Measurements from ENCODE around the gene FILIP1L. TPM values are rescaled to one million over a fixed set of nuclear protein-coding genes. Genes with fewer than 3 reads are reported as not detected.

Gene FILIP1L
- total and polyA plus RNA-seq, 2 of the 13 experiments (the other 11 are each of a cell fraction or from before 2014, with no cell fraction given) = 8.1 to 187 TPM

DNA sequence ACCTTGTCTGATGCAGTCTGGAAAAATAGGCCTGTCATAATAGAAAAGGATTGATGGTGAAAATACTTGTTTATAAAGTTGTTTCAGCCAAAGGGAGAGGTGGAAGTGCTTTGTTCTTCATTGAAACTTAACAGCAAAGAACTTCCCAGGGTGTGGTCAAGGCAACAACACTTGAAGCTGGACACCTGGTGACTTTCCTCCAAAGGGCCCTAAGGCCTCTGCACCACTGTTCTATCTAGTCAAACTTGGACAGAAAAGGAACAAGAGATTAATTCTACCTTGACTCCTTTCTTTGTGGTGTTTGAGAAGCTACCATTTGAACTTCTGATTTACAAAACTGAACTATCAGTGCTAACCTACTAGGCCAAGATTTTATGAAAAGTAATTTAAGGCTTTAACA is 194.6 kb downstream of the FILIP1L start:
- H3K9me3 ChIP-seq (ENCODE audit: low read length) = no peaks in the 10 kb centered on the region
- H2AFZ ChIP-seq (ENCODE audit: low read length) = peak overlapping the region; percentile 30
- ATAC-seq = no peak
- in situ Hi-C loops (cut with HindIII; ENCODE audit: extremely low pct_ligation_motif_present, low pct_unique_long_range_greater_than_20kb) = no loop called here
- intact Hi-C loops (cut with micrococcal nuclease; ENCODE audit: unreplicated experiment) = loop anchor here (2.0 to 5.0 kb wide), 3 partner anchors 19 to 62 kb away; no protein-coding TSS in a partner anchor
- no peaks in the 10 kb centered on the region for H3K27me3 ChIP-seq (ENCODE audit: control insufficient read depth in 1 of 2, insufficient read depth in 2 of 2, low read length in 2 of 2)
- peak overlapping the region; percentile 67 for H3K4me2 ChIP-seq (ENCODE audit: low read depth, low read length)
- no peaks in the 10 kb centered on the region for H4K20me1 ChIP-seq (ENCODE audit: insufficient read depth, low read length)
- peaks cover 94% of the 10 kb centered on the region for H3K4me1 ChIP-seq (ENCODE audit: insufficient read depth, low read length)
- ChIA-PET CTCF (ENCODE audit: low intra/inter-chr PET ratio, low total read pairs) (no interaction called here), POLR2A (interaction anchor here (1.0 to 2.8 kb wide), 8 partner anchors 10 to 128 kb away, joined by 3 to 32 read pairs (median 5); no protein-coding TSS in a partner anchor)
- H3K4me3 ChIP-seq (replicated peaks in 1 of 3; ENCODE audit: insufficient read depth in 1 of 3, low read depth in 2 of 3, low read length in 3 of 3) = no peak overlapping the region
- no peak for FAIRE-seq
- H3K27ac ChIP-seq (ENCODE audit: extremely low read length, insufficient read depth, low read length) = peak overlapping the region; percentile 94
- BruUV-seq (replicated peaks) = no TSS peak
- DNase-seq (ENCODE audit: low spot score) = no peak
- H3K36me3 ChIP-seq (replicated peaks in 1 of 2; ENCODE audit: control insufficient read depth in 1 of 2, insufficient read depth in 2 of 2, low read length in 2 of 2) = no peaks in the 10 kb centered on the region
- H3K79me2 ChIP-seq (ENCODE audit: insufficient read depth, low read length) = peaks cover 4% of the 10 kb centered on the region
- H3K9ac ChIP-seq (ENCODE audit: insufficient read depth, low read depth, low read length) = peak overlapping the region; percentile 74
- no peak for TF ChIP-seq PAX8 (CRISPR knock-in tag; IDR thresholded peaks at IDR 0.05; ENCODE audit: borderline replicate concordance)
- TF ChIP-seq, protein P1, sequence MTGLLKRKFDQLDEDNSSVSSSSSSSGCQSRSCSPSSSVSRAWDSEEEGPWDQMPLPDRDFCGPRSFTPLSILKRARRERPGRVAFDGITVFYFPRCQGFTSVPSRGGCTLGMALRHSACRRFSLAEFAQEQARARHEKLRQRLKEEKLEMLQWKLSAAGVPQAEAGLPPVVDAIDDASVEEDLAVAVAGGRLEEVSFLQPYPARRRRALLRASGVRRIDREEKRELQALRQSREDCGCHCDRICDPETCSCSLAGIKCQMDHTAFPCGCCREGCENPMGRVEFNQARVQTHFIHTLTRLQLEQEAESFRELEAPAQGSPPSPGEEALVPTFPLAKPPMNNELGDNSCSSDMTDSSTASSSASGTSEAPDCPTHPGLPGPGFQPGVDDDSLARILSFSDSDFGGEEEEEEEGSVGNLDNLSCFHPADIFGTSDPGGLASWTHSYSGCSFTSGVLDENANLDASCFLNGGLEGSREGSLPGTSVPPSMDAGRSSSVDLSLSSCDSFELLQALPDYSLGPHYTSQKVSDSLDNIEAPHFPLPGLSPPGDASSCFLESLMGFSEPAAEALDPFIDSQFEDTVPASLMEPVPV (CRISPR knock-in tag; IDR thresholded peaks at IDR 0.05) = no peak
- no peak for TF ChIP-seq ZEB1 (IDR thresholded peaks at IDR 0.05; ENCODE audit: insufficient replicate concordance, low read depth)
- TF ChIP-seq, protein P2, sequence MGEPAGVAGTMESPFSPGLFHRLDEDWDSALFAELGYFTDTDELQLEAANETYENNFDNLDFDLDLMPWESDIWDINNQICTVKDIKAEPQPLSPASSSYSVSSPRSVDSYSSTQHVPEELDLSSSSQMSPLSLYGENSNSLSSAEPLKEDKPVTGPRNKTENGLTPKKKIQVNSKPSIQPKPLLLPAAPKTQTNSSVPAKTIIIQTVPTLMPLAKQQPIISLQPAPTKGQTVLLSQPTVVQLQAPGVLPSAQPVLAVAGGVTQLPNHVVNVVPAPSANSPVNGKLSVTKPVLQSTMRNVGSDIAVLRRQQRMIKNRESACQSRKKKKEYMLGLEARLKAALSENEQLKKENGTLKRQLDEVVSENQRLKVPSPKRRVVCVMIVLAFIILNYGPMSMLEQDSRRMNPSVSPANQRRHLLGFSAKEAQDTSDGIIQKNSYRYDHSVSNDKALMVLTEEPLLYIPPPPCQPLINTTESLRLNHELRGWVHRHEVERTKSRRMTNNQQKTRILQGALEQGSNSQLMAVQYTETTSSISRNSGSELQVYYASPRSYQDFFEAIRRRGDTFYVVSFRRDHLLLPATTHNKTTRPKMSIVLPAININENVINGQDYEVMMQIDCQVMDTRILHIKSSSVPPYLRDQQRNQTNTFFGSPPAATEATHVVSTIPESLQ (CRISPR knock-in tag; conservative IDR thresholded peaks at IDR 0.05) = no peak
- no peak for TF ChIP-seq ZNF296 (CRISPR knock-in tag; conservative IDR thresholded peaks at IDR 0.05)
- TF ChIP-seq, protein P3, sequence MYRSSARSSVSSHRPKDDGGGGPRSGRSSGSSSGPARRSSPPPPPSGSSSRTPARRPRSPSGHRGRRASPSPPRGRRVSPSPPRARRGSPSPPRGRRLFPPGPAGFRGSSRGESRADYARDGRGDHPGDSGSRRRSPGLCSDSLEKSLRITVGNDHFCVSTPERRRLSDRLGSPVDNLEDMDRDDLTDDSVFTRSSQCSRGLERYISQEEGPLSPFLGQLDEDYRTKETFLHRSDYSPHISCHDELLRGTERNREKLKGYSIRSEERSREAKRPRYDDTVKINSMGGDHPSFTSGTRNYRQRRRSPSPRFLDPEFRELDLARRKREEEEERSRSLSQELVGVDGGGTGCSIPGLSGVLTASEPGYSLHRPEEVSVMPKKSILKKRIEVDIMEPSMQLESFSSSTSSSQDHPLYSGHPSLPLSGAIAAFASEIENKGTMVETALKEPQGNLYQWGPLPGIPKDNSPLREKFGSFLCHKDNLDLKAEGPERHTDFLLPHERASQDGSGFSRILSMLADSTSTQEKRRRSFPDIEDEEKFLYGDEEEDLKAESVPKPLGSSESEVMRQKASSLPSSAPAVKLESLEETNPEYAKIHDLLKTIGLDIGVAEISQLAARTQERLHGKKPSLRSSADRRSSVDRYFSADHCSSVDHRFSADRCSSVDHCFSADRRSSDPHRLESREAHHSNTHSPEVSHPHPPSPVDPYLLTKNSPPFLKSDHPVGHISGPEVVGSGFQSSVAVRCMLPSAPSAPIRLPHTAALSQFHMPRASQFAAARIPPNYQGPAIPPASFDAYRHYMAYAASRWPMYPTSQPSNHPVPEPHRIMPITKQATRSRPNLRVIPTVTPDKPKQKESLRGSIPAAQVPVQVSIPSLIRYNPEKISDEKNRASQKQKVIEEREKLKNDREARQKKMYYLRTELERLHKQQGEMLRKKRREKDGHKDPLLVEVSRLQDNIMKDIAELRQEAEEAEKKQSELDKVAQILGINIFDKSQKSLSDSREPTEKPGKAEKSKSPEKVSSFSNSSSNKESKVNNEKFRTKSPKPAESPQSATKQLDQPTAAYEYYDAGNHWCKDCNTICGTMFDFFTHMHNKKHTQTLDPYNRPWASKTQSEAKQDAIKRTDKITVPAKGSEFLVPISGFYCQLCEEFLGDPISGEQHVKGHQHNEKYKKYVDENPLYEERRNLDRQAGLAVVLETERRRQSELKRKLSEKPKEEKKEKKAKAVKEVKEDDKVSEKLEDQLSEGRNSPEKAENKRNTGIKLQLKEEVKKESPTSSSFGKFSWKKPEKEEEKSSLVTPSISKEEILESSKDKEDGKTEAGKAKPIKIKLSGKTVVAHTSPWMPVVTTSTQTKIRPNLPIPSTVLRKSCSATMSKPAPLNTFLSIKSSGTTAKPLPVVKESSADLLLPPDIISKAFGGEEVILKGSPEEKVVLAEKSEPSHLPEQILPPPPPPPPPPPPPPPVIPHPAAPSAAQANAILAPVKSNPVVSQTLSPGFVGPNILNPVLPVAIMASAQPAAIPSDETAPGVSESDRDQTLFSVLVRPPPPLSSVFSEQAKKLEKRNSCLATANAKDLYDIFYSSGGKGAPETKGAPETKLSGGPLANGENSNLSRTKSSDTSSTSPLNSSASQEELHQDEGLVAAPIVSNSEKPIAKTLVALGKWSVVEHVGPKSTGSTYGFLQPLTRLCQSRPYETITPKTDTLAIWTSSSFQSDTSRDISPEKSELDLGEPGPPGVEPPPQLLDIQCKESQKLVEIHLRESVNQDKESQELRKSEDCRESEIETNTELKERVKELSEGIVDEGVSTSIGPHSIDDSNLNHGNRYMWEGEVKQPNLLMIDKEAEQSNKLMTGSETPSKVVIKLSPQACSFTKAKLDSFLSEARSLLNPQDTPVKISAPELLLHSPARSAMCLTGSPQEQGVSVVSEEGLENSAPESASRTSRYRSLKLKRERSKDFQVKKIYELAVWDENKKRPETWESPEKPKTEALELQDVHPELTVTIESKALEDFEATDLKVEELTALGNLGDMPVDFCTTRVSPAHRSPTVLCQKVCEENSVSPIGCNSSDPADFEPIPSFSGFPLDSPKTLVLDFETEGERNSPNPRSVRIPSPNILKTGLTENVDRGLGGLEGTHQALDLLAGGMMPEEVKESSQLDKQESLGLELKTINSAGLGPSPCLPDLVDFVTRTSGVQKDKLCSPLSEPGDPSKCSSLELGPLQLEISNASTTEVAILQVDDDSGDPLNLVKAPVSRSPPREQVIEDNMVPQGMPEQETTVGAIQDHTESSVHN (CRISPR knock-in tag; IDR thresholded peaks at IDR 0.05) = no peak
- no peak for TF ChIP-seq ZNF788 (CRISPR knock-in tag; IDR thresholded peaks at IDR 0.05; ENCODE audit: borderline replicate concordance)
- TF ChIP-seq, protein P4, sequence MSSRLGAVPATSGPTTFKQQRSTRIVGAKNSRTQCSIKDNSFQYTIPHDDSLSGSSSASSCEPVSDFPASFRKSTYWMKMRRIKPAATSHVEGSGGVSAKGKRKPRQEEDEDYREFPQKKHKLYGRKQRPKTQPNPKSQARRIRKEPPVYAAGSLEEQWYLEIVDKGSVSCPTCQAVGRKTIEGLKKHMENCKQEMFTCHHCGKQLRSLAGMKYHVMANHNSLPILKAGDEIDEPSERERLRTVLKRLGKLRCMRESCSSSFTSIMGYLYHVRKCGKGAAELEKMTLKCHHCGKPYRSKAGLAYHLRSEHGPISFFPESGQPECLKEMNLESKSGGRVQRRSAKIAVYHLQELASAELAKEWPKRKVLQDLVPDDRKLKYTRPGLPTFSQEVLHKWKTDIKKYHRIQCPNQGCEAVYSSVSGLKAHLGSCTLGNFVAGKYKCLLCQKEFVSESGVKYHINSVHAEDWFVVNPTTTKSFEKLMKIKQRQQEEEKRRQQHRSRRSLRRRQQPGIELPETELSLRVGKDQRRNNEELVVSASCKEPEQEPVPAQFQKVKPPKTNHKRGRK (CRISPR knock-in tag; IDR thresholded peaks at IDR 0.05) = no peak

All from HepG2 (cell line).